GM19239 (cell line): ENCODE results near the gene SPDYE2.
"Not testable (repeated sequence)": the region's sequence is repeated elsewhere in the genome, so short reads cannot be mapped to it uniquely, and the experiment has no call there.

ENCODE experiments used
- DNase-seq: peaks from one replicate; pipeline ENCODE4 v3.0.0; 2011; ENCODE audit warnings: low spot score; ENCODE audit not compliant: insufficient read length
- FAIRE-seq: peaks from 2 replicates; lab custom pipeline; 2011; peaks lifted over from hg19 to GRCh38; lab: Jason Lieb, UNC

Gene SPDYE2, protein sequence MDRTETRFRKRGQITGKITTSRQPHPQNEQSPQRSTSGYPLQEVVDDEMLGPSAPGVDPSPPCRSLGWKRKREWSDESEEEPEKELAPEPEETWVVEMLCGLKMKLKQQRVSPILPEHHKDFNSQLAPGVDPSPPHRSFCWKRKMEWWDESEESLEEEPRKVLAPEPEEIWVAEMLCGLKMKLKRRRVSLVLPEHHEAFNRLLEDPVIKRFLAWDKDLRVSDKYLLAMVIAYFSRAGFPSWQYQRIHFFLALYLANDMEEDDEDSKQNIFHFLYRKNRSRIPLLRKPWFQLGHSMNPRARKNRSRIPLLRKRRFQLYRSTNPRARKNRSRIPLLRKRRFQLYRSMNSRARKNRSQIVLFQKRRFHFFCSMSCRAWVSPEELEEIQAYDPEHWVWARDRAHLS

DNA sequence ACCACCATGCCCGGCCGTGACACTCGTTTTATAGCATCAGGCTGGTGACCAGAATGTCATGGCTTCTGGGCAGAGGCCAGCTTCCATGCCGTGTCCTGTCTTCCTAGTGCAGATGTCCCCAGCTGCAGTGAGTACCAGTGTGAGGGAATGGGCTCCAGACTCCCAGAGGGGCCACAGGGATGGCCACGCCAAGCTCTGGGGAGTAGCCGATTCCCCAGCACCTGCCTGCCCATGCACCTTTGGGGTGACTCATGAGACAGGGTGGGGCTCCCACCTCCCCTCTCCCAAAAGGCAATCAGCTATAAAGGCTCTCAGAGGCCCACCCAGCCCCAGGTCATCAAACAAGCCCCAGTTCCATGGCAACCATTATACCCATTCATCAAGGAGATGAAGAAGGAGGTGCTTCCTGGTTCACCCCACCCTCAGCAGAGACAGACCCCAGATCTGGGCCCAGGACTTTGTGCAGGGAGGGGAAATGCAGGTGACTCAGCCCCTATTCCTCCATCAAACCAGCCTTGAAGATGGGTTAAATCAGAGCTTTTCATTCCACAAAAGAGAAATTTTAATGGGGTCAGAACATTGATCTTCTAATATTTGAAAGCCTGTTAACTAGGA is at the start of gene SPDYE2:
Gene SPDYE2 (plus strand): TSS at position 419 of the 615 bp plus-strand sequence. CDS start 2,030 bp downstream, outside the sequence.
- FAIRE-seq, DNase-seq: not testable (repeated sequence)

DNA sequence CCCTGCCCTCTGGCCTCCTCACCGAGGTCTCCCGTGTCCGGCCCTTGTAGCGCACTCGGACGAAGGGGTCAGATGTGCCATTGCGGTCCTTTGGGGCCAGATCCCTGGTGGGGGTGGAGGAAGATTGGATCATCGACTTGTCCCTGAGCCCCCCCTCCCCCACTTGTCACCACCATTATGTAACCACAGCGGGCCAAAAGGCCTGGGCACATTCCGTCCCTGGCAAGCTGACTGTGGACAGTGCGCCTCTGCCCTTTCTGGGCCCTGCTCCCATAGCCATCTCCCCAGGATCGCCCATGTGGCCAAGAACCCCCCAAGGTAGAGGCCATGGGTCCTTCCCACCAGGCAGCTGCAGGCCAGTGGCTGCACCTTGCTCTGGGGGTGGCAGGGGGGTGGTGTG is 47.9 kb upstream of the SPDYE2 start:
- FAIRE-seq, DNase-seq: not testable (repeated sequence)

DNA sequence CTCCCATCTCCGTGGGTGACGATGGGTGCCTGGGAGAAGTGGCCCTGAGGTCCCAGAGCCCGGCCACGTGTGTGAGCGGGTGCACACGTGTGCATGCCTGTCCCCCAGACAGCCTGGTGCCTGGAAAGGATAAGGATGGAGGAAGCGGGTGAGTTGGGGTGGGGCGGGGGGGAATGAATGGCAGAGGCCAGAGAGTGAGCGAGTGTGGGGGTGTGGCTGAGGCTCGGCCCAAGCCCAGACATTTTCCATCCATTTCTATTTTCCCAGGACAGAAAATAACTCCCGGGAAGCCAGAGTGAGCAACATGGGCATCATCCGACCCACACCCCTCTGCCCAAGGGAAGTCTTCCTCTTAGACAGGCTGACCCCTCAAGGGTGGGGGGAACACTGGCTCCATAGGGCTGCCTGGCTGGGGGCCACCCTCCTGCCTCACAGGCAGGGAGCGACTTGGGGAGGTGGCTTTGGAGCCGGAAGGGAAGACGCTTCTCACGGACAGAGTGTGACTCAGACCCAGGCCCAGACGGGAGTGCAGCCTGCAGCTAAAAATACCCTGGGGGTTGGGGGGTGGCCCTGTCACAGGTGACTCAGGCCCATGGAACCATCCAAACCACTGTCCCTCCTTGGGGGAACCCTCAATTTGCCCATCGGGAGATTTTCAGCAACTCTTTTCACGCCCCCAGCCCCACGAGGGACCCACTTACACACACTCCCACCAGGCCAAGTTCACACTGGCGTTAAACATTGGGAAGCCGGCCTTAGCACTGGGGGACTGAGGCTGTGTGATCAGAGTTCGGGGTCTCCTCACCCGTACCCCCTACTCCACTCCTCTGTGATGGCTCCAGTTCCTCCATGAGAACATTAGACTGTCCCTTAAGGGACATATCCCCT is 45.5 kb upstream of the SPDYE2 start:
- not testable (repeated sequence) for DNase-seq, FAIRE-seq

DNA sequence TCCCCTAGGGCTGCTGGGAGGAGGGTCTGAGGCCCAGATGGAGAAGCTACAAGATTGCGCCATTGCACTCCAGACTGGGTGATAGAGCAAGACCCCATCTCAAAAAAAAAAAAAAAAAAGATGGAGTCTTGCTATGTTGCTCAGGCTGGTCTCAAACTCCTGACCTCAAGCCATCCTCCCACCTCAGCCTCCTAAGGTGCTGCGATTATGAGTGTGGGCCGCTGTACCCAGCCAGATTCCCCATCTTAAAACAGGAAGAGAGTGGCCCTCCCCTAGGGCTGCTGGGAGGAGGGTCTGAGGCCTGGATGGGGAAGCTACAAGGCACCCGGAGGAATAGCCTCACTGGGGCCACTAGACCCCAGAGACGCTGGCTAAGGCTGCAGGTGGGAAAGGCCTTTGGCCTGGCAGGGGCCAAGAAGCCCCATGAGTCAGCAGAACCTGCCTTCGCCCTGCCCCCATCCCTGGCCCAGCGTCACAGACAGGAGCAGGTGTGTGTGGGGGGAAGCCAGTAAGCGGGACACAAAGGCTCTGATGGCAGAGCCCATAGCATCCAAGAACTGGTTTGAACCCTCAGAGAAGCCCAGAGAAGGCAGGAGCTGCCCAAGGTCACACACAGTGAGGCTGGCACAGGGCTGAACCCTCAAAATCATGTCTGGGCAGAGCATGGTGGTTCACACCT is 43.5 kb upstream of the SPDYE2 start:
- FAIRE-seq, DNase-seq: not testable (repeated sequence)

DNA sequence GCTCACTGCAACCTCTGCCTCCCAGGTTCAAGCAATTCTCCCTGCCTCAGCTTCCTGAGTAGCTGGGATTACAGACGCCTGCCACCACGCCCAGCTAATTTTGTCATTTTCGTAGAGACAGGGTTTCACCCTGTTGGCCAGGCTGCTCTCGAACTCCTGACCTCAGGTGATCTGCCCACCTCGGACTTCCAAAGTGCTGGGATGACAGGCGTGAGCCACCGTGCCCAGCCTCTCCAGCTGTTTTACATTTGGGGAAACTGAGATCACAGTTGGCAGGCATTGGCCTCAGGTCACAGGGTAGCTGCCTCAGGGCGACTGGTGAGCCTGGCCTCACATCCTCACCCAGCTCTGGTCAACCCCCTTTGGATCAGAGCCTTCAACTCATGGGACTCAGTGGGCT is 40.5 kb upstream of the SPDYE2 start:
- not testable (repeated sequence) for DNase-seq, FAIRE-seq

DNA sequence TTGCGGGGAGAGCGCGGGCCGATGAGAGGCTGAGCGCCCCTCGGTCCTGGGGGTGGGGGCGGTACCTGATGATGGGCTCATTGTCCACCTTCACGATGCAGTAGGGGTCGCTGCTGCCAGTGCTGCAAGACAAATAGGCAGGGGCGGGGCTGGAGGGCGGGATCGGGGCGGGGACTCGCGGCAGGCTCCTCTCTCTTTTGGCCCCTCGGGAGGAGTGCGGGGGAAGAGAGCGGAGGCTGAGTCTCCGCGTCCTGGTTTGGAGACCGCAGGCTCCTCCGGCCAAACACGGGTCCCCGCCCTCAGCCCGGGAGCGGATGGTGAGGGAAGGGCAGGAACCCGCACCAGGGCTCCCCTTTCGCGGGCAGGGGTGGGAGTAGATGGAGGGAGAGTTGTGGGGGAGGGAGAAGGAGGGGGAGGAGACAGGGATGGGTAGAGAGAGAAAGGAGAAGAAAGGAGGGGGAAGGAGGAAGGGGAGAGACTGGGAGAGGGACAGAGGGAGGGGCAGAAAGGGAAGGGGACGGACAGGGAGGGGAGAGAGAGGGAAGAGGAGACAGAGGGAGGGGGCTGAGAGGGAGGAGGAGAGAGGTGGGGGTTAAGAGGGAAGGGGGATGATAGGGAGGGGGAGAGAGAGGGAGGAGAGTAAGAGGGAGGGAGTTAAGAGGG is 39.0 kb upstream of the SPDYE2 start:
- FAIRE-seq: peak; percentile 93
- not testable (repeated sequence) for DNase-seq

DNA sequence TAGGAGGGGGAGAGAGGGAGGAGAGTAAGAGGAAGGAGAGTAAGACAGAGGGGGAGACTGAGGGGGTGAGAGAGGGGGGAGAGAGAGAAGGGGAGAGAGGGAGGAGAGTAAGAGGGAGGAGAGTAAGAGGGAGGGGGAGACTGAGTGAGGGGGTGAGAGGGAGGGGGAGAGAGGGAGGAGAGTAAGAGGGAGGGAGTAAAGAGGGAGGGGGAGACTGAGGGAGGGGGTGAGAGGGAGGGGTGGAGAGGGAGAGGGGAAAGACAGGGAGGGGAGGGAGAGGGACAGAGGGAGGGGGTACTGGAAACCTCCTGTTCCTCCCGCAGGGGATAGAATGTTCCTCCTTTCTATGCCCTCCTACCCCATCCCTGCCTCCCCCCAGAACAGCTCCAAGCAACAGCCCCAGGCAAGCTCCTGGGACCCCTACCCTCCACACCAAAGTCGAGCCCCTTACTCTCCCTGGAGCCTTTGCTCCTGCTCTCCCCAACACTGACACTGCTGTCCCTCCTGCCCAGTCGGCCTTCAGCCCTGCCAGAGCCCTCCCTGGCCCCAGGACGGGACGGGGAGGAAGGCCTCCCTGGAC is 38.3 kb upstream of the SPDYE2 start:
- not testable (repeated sequence) for FAIRE-seq, DNase-seq

DNA sequence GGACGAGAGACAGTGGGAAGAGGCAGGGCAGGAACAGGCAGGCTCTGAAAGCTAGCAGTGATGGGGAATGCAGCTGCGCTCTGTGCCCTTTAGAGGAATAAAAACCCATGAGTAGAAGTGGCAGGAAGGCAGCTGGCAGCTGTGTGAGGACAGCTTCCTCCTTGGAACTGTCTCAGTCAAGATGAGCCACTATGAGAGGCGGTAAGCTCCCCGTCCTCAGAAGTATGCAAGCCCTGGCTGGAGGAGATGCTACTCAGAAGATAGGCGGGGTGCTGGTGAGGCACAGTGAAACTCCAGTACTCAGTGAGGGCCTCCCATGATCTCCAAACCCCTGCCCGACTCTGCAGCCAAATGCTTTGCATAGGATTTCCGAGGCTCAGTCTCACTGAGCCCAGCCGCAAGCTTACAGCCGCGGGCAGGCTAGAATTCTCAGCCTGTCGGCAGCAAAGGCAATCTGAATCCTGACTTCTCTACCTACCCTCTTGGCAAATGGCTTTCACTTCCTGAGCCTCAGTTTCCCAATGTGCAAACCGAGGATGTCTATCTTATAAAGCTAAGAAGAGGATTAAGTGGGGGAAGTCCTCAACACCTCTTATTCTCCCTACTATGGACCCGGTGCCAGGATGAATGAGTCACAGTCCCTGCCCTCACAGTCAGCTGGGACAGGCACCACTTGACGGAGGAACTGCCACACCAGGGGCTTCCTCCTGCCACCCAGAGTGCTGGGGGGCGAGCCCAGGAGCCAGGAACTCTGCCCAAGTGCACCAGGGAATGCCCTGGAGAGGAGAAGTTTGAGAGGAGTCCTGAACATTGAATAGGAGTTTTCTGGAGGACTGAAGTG is 35.9 kb upstream of the SPDYE2 start:
- DNase-seq: not testable (repeated sequence)
- peak; percentile 100 for FAIRE-seq

DNA sequence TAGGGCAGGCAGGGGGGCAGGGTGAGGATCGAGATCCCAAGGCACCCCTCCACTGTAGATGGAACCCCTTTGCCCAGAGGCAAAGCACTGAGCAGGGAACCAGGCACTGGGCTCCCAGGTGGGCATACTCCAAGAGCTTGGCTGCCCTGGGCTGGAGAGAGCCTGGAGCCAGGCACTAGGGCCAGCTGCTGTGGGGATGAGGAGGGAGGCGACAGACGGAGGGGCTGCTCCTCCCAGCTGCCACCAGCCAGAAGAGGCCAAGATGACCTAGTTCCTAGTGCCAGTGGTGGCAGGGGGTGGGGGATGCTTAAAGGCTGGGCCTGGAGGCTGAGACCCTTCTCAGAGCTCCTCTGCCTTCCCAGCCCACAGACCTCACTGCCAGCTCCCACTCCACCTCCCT is 35.1 kb upstream of the SPDYE2 start:
- not testable (repeated sequence) for FAIRE-seq, DNase-seq

DNA sequence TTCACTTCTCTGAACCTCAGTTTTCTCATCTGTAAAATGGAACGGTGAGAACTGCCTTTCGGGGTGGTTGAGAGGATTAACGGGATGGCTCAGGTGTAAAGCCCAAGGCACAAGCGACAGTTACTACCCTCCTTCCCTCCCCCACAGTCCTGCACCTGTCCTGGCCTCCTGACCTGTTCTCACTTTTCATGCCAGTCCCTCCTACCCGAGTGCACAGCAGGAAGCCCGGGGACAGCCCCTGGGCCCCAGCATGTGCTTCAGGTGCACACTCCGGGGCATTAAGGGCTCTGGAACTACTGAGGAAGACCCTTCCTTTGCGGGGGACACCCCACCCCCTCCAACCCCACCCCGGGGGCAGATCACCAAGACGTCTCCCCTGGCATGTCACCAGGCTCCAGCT is 34.1 kb upstream of the SPDYE2 start:
- FAIRE-seq: peak; percentile 74
- DNase-seq: not testable (repeated sequence)

DNA sequence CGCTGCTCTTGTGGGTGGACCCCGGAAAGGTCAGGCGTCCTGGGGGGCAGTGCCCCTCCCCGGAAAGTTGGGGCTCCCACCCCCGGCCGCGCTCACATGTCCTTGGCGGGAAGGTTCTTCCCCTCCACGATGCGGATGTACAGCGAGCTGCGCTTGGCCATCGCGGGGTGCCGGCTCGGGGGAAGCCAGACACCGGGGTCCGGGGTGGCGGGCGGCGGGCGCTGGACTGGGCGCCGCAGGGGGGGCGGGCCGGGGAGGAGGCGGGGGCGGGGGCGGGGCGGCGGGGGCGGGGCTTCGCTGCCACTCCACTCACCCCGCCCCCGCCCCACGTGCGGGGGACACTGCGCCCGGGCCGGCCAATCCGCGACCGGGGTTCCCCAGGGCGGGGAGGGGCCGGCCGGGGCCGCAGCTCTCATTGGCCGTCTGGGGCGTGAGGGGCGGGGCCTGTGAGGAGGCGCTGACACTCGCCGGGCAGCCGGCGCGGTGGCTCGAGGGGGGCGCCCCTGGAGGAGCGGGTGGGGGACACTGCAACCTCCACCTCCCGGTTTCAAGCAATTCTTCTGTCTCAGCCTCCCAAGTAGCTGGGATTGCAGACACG is 33.4 kb upstream of the SPDYE2 start, which contains the start of gene RASA4B:
Gene RASA4B (minus strand): TSS at position 228 of the 598 bp plus-strand sequence. CDS start 67 bp downstream, at position 161.
- peak; percentile 48 for FAIRE-seq
- DNase-seq: not testable (repeated sequence)

DNA sequence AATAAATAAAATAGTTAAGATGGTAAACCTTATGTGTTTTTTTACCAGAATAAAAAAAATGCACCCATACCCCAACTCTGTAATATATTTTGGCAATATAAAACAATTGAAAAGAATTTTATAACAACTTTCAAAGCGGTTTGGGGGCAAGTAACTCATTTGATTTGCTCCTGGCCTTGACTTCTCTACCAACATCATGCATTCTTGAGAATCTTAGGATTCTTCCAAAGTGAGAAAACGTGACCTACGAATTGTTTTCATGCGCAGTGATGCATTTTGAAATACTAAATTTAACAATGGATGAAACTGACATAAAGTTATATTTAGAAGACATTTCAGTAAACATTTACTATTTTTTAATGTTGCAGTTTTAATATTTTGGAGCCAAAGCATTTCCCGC is 30.2 kb upstream of the SPDYE2 start:
- FAIRE-seq: not testable (repeated sequence)

DNA sequence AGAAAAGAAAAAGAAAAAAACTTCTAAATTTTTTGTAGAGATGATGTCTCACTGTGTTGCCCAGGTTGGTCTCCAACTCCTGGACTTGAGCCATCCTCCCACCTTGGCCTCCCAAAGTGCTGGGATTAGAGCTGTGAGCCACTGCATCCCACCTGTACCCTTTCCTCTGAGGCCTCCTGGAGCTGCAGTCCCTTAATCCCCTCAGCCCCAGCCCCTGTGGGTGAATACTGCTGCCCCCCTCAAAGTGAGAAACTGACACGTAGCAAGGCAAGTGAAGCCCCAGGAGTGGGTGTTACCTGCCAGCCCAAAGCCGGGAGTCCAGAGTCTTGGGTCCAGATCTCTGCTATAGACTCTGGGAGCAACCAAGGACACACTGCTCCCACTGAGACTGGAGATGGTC is 26.2 kb upstream of the SPDYE2 start:
- FAIRE-seq, DNase-seq: not testable (repeated sequence)

More for the DNA sequence above, 30.2 kb upstream of the SPDYE2 start:
- DNase-seq: not testable (repeated sequence)

DNA sequence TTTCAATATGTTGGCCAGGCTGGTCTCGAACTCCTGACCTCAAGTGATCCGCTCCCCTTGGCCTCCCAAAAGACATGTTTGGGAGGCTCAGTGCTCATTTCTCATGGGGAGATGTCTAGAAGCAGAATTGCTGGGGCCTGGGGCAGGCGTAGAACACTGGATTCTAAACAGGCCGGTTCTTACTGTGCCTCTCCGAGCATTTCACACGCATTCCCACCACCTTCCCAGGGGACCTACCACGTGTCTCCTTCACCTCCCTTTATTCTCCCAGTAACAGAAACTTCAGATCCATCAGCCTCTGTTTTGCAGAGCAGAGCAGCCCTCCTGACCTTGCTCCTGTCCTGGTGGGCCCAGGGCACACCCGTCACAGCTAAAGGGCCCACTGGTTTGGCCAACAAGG is 23.8 kb upstream of the SPDYE2 start:
- FAIRE-seq, DNase-seq: not testable (repeated sequence)

DNA sequence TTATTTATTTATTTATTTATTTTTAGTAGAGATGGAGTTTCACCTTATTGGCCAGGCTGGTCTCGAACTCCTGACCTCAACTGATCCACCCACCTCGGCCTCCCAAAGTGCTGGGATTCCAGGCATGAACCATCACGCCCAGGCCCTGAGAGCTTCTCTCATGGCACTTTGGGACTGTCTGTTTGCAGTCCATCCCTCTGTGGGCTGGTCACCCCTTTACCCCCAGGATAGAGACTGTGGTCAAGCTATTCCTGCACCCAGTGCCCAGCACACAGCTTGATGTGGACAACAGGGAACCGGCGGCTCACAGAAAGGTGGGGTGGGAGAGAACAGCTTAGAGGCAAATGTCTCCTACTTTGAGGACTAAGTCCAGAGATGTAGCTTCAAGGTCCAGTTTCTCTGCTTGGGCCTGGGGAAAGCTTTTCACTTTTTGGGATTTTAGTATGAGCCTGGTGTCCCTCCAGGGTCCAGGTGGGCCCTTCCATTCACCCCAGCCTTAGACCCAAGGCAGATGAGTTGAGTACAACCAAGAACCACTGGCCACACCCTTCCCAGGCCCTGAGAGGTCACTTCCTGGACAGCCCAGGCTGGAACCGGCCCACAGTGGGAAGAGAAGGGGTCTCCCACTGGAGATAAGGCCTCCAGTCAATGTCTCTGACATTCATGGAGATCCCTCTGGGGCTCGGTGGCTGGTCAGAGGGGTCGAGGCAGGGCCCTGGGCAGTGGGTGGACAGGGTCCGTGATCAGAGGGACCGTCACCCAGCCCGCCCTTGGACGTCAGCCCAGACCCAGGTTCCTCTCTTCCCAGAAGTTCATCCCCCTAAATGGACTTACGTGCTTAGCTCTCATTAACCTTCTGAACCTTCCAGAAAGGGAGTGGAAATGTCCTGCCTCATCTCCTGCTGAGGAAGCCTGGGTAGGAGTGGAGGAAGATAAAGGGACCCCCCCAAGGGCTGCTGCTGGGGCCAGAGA is 22.9 kb upstream of the SPDYE2 start:
- not testable (repeated sequence) for FAIRE-seq, DNase-seq

DNA sequence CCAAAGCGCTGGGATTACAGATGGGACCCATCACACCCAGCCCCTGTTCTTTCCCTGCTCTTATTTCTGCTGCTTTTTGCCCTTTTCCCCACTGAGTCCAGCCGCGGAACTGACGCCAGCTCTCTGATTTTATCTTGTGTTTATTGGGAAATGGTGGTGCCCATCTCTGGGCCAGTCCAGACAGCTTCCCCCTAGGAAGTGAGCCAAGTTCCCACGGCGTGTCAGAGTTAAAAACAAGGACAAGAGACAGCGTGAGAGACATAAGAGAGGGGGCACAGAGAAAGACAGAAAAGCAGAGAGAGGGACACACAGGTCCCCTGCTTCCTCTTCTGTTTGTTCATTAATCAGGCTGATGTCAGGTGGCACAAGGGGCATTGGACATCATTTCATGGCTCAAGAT is 19.4 kb upstream of the SPDYE2 start:
- DNase-seq, FAIRE-seq: not testable (repeated sequence)
